ENCODE data around the gene CBX2.

The CBX2 gene

DNA sequence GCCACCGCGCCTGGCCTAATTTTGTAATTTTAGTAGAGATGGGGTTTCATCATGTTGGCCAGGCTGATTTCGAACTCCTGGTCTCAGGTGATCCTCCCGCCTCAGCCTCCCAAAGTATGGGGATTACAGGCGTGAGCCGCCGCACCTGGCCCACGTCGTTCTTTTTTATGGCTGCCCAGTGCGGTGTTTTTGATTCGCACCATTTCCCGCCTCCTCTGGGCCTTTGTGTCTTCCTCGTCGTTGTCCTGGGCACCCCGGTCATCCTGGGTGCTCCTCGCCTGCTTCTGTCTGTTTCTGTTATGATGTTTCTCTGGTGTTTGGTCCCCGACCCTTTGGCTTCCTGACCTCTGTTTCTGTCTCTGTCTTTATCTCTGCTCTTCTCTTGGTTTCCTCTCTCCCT is 46.3 kb downstream of the CBX2 start:
- ATAC-seq (ENCODE audit: insufficient read depth, low read depth) (no peak), DNase-seq (no peak)
- no peaks in the 10 kb centered on the region for H3K79me2 ChIP-seq (ENCODE audit: insufficient read depth, low read length)
- no peaks in the 10 kb centered on the region for H3K9me3 ChIP-seq (ENCODE audit: insufficient read depth, low read length, severe bottlenecking)
- TF ChIP-seq CTCF (IDR thresholded peaks at IDR 0.05; ENCODE audit: borderline replicate concordance, extremely low read depth, low read length, poor library complexity, severe bottlenecking) (no peak), EZH2 (IDR thresholded peaks at IDR 0.05; ENCODE audit: borderline replicate concordance, low read depth, low read length, severe bottlenecking) (no peak)
- 0 out of 2 replicates have a peak, but pooled peaks cover 2% of the 10 kb centered on the region for H4K20me1 ChIP-seq (ENCODE audit: insufficient read depth, low read length)
- H3K27ac ChIP-seq (ENCODE audit: low read length) = no peak overlapping the region
- no peak overlapping the region for H3K4me2 ChIP-seq (ENCODE audit: insufficient read depth, low read length)
- no peaks in the 10 kb centered on the region for H3K36me3 ChIP-seq (ENCODE audit: insufficient read depth, low read length)
- no peaks in the 10 kb centered on the region for H3K27me3 ChIP-seq (ENCODE audit: insufficient read depth, low read length, poor library complexity)
- no peak overlapping the region for H3K4me3 ChIP-seq (ENCODE audit: low read depth in 1 of 2, low read length in 2 of 2)
- no peak overlapping the region for H2AFZ ChIP-seq (ENCODE audit: low read depth, low read length)
- no peaks in the 10 kb centered on the region for H3K4me1 ChIP-seq (ENCODE audit: insufficient read depth, low read length)
- no peak overlapping the region for H3K9ac ChIP-seq (ENCODE audit: low read depth, low read length)

DNA sequence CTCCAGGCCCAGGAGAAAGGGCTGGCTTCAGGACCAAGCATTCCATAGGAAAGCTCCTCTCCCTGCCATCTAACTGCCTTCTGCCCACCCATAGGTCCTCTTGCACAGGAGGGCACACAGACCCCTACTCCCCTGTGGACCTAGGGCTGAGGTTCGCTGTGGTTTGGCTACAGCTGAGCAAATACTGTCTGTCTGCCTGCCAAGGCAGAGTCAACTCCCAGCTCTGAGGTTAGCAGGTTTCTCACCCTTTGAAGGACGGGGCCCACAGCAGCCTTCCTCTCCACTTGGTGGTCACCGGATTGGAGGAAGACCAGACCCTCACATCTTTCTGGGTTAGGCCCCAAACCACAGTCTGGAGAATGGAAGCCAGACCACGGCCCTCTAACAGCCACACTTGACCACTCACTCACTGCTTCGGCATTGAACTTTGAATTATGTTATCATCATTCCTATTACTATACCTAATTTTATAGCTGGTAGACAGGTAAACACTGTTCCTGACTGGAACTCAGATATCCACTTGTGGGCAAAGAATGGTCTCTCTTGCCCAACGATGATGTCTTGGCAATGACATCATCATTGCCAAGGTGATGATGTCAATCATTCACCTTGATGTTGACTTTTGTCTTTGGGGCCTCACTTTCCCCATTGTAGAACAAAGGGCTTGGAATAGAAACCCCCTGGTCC is 47.1 kb downstream of the CBX2 start:
- DNase-seq = no peak
- Histone ChIP-seq H2AFZ (ENCODE audit: low read depth, low read length) (no peak overlapping the region), H3K4me2 (ENCODE audit: insufficient read depth, low read length) (no peak overlapping the region), H4K20me1 (ENCODE audit: insufficient read depth, low read length) (0 out of 2 replicates have a peak, but pooled peaks cover 2% of the 10 kb centered on the region), H3K36me3 (ENCODE audit: insufficient read depth, low read length) (no peaks in the 10 kb centered on the region), H3K27me3 (ENCODE audit: insufficient read depth, low read length, poor library complexity) (no peaks in the 10 kb centered on the region), H3K4me1 (ENCODE audit: insufficient read depth, low read length) (no peaks in the 10 kb centered on the region), H3K4me3 (ENCODE audit: low read depth in 1 of 2, low read length in 2 of 2) (no peak overlapping the region), H3K27ac (ENCODE audit: low read length) (no peak overlapping the region), H3K9ac (ENCODE audit: low read depth, low read length) (no peak overlapping the region), H3K9me3 (ENCODE audit: insufficient read depth, low read length, severe bottlenecking) (no peaks in the 10 kb centered on the region), H3K79me2 (ENCODE audit: insufficient read depth, low read length) (no peaks in the 10 kb centered on the region)
- no peak for ATAC-seq (ENCODE audit: insufficient read depth, low read depth)
- TF ChIP-seq CTCF (IDR thresholded peaks at IDR 0.05; ENCODE audit: borderline replicate concordance, extremely low read depth, low read length, poor library complexity, severe bottlenecking) = no peak

- Histone ChIP-seq H4K20me1 (ENCODE audit: insufficient read depth, low read length) (peaks cover 7% of the 10 kb centered on the region; the same call in 1 of the 2 replicates), H3K27me3 (ENCODE audit: insufficient read depth, low read length, poor library complexity) (no peaks in the 10 kb centered on the region), H3K4me1 (ENCODE audit: insufficient read depth, low read length) (no peaks in the 10 kb centered on the region), H3K4me3 (ENCODE audit: low read depth in 1 of 2, low read length in 2 of 2) (no peak overlapping the region), H3K9ac (ENCODE audit: low read depth, low read length) (no peak overlapping the region), H3K36me3 (ENCODE audit: insufficient read depth, low read length) (no peaks in the 10 kb centered on the region), H3K27ac (ENCODE audit: low read length) (no peak overlapping the region), H3K4me2 (ENCODE audit: insufficient read depth, low read length) (no peak overlapping the region), H3K79me2 (ENCODE audit: insufficient read depth, low read length) (no peaks in the 10 kb centered on the region), H3K9me3 (ENCODE audit: insufficient read depth, low read length, severe bottlenecking) (no peaks in the 10 kb centered on the region), H2AFZ (ENCODE audit: low read depth, low read length) (no peak overlapping the region)
- no peak for DNase-seq
- ATAC-seq (ENCODE audit: insufficient read depth, low read depth) = no peak
- TF ChIP-seq CTCF (IDR thresholded peaks at IDR 0.05; ENCODE audit: borderline replicate concordance, extremely low read depth, low read length, poor library complexity, severe bottlenecking) = no peak
- TF ChIP-seq EZH2 (IDR thresholded peaks at IDR 0.05; ENCODE audit: borderline replicate concordance, low read depth, low read length, severe bottlenecking) = no peak
Observed at GRCh38 chr17:79825580-79825921, 47.6 kb downstream of the CBX2 start.

Measured in DND-41 (cell line).